NB4 (cell line): ENCODE measurements around the gene MKS1.

Experiments used
- CTCF ChIP-seq: IDR thresholded peaks from one replicate; pipeline ENCODE4 v1.5.1; 2012; ENCODE audit warnings: low read depth, low read length
- MAX ChIP-seq: IDR thresholded peaks from 2 replicates; pipeline ENCODE4 v1.6.1; 2011; ENCODE audit warnings: low read depth, low read length
- MYC ChIP-seq: IDR thresholded peaks from 2 replicates; pipeline ENCODE4 v1.6.1; 2011; ENCODE audit warnings: low read depth, low read length
- POLR2A ChIP-seq: IDR thresholded peaks from 2 replicates; pipeline ENCODE4 v1.6.1; 2011; ENCODE audit warnings: mild to moderate bottlenecking; ENCODE audit not compliant: insufficient read length; ENCODE audit errors: extremely low read depth

GRCh38 chr17:58184308-58184985 lies 34.6 kb downstream of the MKS1 start:
- TF ChIP-seq MAX (peak; percentile 92), CTCF (no peak), POLR2A (no peak), MYC (peak; percentile 52; the same call in 1 of the 2 replicates)
